Chondrocyte (in vitro differentiated cells): ENCODE results near the gene ASB13. TPM values are rescaled to one million over a fixed set of nuclear protein-coding genes. Genes with fewer than 3 reads are reported as not detected.

Experiments used
- DNase-seq: peaks from one replicate; pipeline ENCODE4 v3.0.0; 2021; ENCODE audit warnings: mixed read lengths, low spot score
- H3K27ac Mint-ChIP-seq: one replicate; pipeline ENCODE4 v1.8.0; 2021; ENCODE audit warnings: mild to moderate bottlenecking, moderate library complexity, mixed read lengths; ENCODE audit not compliant: unreplicated experiment
- H3K27me3 Mint-ChIP-seq: 2 replicates; pipeline ENCODE4 v1.8.0; 2021; ENCODE audit warnings: low read depth, mixed read lengths
- H3K36me3 Mint-ChIP-seq: 2 replicates; pipeline ENCODE4 v1.8.0; 2021; ENCODE audit warnings: low read depth, mixed read lengths
- H3K4me1 Mint-ChIP-seq: 2 replicates; pipeline ENCODE4 v1.8.0; 2021; ENCODE audit warnings: low read depth, mild to moderate bottlenecking, mixed read lengths
- H3K4me3 Mint-ChIP-seq: one replicate; pipeline ENCODE4 v1.8.0; 2021; ENCODE audit warnings: mild to moderate bottlenecking, moderate library complexity, mixed read lengths; ENCODE audit not compliant: unreplicated experiment
- H3K9me3 Mint-ChIP-seq: 2 replicates; pipeline ENCODE4 v1.8.0; 2021; ENCODE audit warnings: low read depth, mixed read lengths
- total RNA-seq: library from RNA; stranded (reverse); gene quantifications from 3 replicates; pipeline ENCODE4 v1.2.1, GENCODE V29; 2021
- TF ChIP-seq, protein P1 (sequence below): fragments of 200-600 bp; sonication (generic); IDR thresholded peaks from 2 replicates; pipeline ENCODE4 v1.5.0; 2021; ENCODE audit warnings: antibody characterized with exemption, mild to moderate bottlenecking, moderate library complexity

ASB13 gene
- total RNA-seq, 1 donor from 2014 or later, result 14.0 TPM

GRCh38 chr10:5645944-5646617 lies 20.3 kb downstream of the ASB13 start:
- H3K9me3 Mint-ChIP-seq, result no peaks in the 10 kb centered on the region
- DNase-seq, result no peak
- no peak overlapping the region for H3K4me3 Mint-ChIP-seq
- no peaks in the 10 kb centered on the region for H3K4me1 Mint-ChIP-seq
- no peak overlapping the region for H3K27ac Mint-ChIP-seq
- TF ChIP-seq, protein P1, sequence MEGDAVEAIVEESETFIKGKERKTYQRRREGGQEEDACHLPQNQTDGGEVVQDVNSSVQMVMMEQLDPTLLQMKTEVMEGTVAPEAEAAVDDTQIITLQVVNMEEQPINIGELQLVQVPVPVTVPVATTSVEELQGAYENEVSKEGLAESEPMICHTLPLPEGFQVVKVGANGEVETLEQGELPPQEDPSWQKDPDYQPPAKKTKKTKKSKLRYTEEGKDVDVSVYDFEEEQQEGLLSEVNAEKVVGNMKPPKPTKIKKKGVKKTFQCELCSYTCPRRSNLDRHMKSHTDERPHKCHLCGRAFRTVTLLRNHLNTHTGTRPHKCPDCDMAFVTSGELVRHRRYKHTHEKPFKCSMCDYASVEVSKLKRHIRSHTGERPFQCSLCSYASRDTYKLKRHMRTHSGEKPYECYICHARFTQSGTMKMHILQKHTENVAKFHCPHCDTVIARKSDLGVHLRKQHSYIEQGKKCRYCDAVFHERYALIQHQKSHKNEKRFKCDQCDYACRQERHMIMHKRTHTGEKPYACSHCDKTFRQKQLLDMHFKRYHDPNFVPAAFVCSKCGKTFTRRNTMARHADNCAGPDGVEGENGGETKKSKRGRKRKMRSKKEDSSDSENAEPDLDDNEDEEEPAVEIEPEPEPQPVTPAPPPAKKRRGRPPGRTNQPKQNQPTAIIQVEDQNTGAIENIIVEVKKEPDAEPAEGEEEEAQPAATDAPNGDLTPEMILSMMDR, result no peak
- peaks cover 31% of the 10 kb centered on the region for H3K36me3 Mint-ChIP-seq
- no peaks in the 10 kb centered on the region for H3K27me3 Mint-ChIP-seq

GRCh38 chr10:5645375-5645774 lies 21.0 kb downstream of the ASB13 start:
- no peak for DNase-seq
- Mint-ChIP-seq H3K4me3 (no peak overlapping the region), H3K27me3 (no peaks in the 10 kb centered on the region), H3K9me3 (no peaks in the 10 kb centered on the region), H3K4me1 (no peaks in the 10 kb centered on the region), H3K27ac (no peak overlapping the region), H3K36me3 (peaks cover 35% of the 10 kb centered on the region)
- TF ChIP-seq, protein P1, result no peak

DNA sequence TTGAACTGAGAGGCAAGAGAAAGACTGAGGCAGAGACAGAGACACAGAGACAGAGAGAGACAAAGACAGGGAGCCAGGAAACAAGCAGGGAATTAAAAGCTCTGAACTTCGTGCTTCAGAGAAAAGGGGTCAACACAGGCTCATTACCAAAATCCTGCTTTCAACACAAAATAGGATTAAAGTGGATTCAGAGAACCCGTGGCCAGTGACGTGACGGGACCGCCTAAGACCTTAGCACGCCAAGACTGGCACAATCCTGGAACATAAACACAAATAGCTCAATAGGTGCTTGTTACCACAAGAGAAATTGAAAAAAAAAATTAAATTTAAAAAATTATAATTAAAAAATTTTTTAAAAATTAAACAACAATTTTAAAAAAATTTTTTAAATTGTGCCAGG lies 21.5 kb downstream of the ASB13 start:
- peaks cover 34% of the 10 kb centered on the region for H3K36me3 Mint-ChIP-seq
- no peaks in the 10 kb centered on the region for H3K27me3 Mint-ChIP-seq
- H3K4me1 Mint-ChIP-seq, result no peaks in the 10 kb centered on the region
- no peak for DNase-seq
- H3K27ac Mint-ChIP-seq, result no peak overlapping the region
- no peak overlapping the region for H3K4me3 Mint-ChIP-seq
- TF ChIP-seq, protein P1, result no peak
- H3K9me3 Mint-ChIP-seq, result no peaks in the 10 kb centered on the region

DNA sequence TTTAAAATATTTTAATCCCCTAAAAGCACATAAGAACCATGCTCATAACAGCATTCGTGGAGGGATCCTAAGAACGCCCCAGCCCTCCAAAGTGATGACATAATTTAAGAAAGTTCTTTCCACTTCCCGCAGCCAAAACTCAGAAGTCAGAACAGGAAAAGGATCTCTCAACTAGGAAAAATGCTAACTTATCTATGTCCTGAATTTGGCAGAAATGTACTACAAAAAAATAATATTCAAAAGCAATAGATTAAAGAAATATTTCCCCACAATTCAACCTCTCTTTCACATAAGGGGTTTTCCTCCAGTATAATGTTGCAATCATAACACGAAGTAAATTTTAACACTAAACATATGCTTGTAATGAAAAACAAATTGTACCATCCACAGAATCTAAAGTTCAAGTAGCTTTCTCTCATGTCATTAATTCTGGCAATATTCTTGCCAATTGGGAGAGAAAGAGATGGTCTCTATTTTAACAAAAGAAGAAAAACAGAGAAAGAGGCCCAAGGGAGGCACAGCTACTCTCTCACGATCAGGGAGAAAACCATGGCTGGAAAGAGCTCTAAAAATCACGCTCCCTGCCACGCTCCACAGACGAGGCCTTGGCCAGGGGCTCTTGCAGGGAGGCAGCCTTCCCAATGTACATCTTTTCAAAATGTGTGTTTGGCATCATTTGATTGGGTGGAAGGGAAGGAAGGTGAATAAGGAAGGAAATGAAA lies 22.9 kb downstream of the ASB13 start:
- Mint-ChIP-seq H3K4me1 (no peaks in the 10 kb centered on the region), H3K4me3 (no peak overlapping the region), H3K27me3 (no peaks in the 10 kb centered on the region), H3K27ac (no peak overlapping the region), H3K36me3 (peaks cover 30% of the 10 kb centered on the region), H3K9me3 (no peaks in the 10 kb centered on the region)
- DNase-seq, result no peak
- TF ChIP-seq, protein P1, result no peak

- Mint-ChIP-seq H3K27ac (no peak overlapping the region), H3K27me3 (no peaks in the 10 kb centered on the region), H3K4me3 (no peak overlapping the region), H3K4me1 (no peaks in the 10 kb centered on the region), H3K36me3 (peaks cover 26% of the 10 kb centered on the region), H3K9me3 (no peaks in the 10 kb centered on the region)
- TF ChIP-seq, protein P1, result no peak
- DNase-seq, result no peak
Measured at GRCh38 chr10:5641501-5641900, 24.9 kb downstream of the ASB13 start.
